Activated B cell treated with CpG ODN at 0.5 μM for 24 hours (primary cell): ENCODE data around the gene ASTN2. TPM values are rescaled to one million over a fixed set of nuclear protein-coding genes. Genes with fewer than 3 reads are reported as not detected.

ENCODE experiments used
- ATAC-seq: fragments of 200-7000 bp; cut with Tn5 transposase; one replicate; pipeline ENCODE4 v1.10.0; 2021; ENCODE audit warnings: low read depth, mild to moderate bottlenecking, moderate library complexity
- CTCF ChIA-PET: fragments of 350-600 bp; sonication (Branson Sonifier 250); formaldehyde crosslinking; loops from one replicate; lab custom pipeline; 2021; ENCODE audit warnings: antibody characterized with exemption; lab: Charles Lee
- POLR2A ChIA-PET: fragments of 350-600 bp; sonication (Branson Sonifier 250); formaldehyde crosslinking; loops from one replicate; lab custom pipeline; 2021; ENCODE audit warnings: antibody characterized with exemption; lab: Charles Lee
- DNase-seq: peaks from one replicate; pipeline ENCODE4 v3.0.0; 2022
- H3K27ac Mint-ChIP-seq: one replicate; pipeline ENCODE4 v1.8.0; 2020; ENCODE audit warnings: mixed read lengths
- H3K27me3 Mint-ChIP-seq: one replicate; pipeline ENCODE4 v1.8.0; 2021; ENCODE audit warnings: mixed read lengths
- H3K36me3 Mint-ChIP-seq: one replicate; pipeline ENCODE4 v1.8.0; 2021; ENCODE audit warnings: low read depth, mixed read lengths
- H3K4me1 Mint-ChIP-seq: one replicate; pipeline ENCODE4 v1.8.0; 2021; ENCODE audit warnings: mixed read lengths
- H3K4me3 Mint-ChIP-seq: one replicate; pipeline ENCODE4 v1.8.0; 2020; ENCODE audit warnings: mild to moderate bottlenecking, mixed read lengths
- H3K9me3 Mint-ChIP-seq: one replicate; pipeline ENCODE4 v1.8.0; 2020; ENCODE audit warnings: mixed read lengths
- intact Hi-C: fragments of 100-400 bp; cut with micrococcal nuclease; formaldehyde crosslinking; loops from one replicate; pipeline ENCODE4 v1.15.1; 2024
- total RNA-seq: library from RNA; stranded (reverse); gene quantifications from 2 replicates; pipeline ENCODE4 v1.2.3, GENCODE V29; 2022
- TF ChIP-seq, protein P1 (sequence below): fragments of 200-600 bp; IDR thresholded peaks from one replicate; pipeline ENCODE4 v1.8.0; 2022; ENCODE audit warnings: antibody characterized with exemption, mild to moderate bottlenecking

The ASTN2 gene
- total RNA-seq, 1 donor from 2014 or later: 2.3 TPM

- Mint-ChIP-seq H3K36me3 (no peaks in the 10 kb centered on the region), H3K4me1 (no peaks in the 10 kb centered on the region), H3K27ac (no peak overlapping the region), H3K9me3 (no peaks in the 10 kb centered on the region), H3K4me3 (no peak overlapping the region), H3K27me3 (no peaks in the 10 kb centered on the region)
- POLR2A ChIA-PET: no interaction called here
- DNase-seq (no peak), ATAC-seq (no peak)
- CTCF ChIA-PET: no interaction called here
- TF ChIP-seq, protein P1, sequence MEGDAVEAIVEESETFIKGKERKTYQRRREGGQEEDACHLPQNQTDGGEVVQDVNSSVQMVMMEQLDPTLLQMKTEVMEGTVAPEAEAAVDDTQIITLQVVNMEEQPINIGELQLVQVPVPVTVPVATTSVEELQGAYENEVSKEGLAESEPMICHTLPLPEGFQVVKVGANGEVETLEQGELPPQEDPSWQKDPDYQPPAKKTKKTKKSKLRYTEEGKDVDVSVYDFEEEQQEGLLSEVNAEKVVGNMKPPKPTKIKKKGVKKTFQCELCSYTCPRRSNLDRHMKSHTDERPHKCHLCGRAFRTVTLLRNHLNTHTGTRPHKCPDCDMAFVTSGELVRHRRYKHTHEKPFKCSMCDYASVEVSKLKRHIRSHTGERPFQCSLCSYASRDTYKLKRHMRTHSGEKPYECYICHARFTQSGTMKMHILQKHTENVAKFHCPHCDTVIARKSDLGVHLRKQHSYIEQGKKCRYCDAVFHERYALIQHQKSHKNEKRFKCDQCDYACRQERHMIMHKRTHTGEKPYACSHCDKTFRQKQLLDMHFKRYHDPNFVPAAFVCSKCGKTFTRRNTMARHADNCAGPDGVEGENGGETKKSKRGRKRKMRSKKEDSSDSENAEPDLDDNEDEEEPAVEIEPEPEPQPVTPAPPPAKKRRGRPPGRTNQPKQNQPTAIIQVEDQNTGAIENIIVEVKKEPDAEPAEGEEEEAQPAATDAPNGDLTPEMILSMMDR: no peak
- intact Hi-C loops: no loop called here
These were observed 136.8 kb downstream of the ASTN2 start for GRCh38 chr9:117278020-117278419.

DNA sequence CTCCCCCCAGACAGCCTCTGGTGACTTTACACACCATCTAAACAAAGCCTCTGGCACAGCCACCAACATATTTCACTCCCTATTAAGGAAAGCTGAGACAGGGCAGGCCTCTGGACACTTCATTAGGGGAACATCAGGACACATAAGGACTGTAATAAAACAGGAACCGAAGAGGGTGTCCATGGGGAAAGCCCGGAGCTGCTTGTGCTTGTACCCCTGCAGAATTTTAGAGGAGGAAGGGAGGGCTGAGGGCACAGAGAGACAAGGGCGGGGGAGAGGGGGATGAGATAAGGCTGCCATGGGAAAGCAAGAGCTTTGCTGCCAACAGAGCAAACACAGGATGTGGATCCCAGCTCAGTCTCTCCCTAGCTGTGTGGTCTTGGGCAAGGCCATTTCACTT, 138.4 kb downstream of the ASTN2 start:
- DNase-seq: no peak
- Mint-ChIP-seq H3K27me3 (no peaks in the 10 kb centered on the region), H3K4me1 (no peaks in the 10 kb centered on the region), H3K4me3 (no peak overlapping the region), H3K27ac (no peak overlapping the region), H3K36me3 (no peaks in the 10 kb centered on the region), H3K9me3 (no peaks in the 10 kb centered on the region)
- ChIA-PET POLR2A (no interaction called here), CTCF (no interaction called here)
- intact Hi-C loops: no loop called here
- TF ChIP-seq, protein P1: no peak
- ATAC-seq: no peak

- H3K9me3 Mint-ChIP-seq: no peaks in the 10 kb centered on the region
- no peaks in the 10 kb centered on the region for H3K27me3 Mint-ChIP-seq
- H3K4me1 Mint-ChIP-seq: no peaks in the 10 kb centered on the region
- H3K36me3 Mint-ChIP-seq: no peaks in the 10 kb centered on the region
- no peak overlapping the region for H3K27ac Mint-ChIP-seq
- ChIA-PET POLR2A (no interaction called here), CTCF (no interaction called here)
- H3K4me3 Mint-ChIP-seq: no peak overlapping the region
- ATAC-seq (no peak), DNase-seq (no peak)
- TF ChIP-seq, protein P1: no peak
- intact Hi-C loops: no loop called here
These were observed 141.2 kb downstream of the ASTN2 start for GRCh38 chr9:117273612-117274011.

DNA sequence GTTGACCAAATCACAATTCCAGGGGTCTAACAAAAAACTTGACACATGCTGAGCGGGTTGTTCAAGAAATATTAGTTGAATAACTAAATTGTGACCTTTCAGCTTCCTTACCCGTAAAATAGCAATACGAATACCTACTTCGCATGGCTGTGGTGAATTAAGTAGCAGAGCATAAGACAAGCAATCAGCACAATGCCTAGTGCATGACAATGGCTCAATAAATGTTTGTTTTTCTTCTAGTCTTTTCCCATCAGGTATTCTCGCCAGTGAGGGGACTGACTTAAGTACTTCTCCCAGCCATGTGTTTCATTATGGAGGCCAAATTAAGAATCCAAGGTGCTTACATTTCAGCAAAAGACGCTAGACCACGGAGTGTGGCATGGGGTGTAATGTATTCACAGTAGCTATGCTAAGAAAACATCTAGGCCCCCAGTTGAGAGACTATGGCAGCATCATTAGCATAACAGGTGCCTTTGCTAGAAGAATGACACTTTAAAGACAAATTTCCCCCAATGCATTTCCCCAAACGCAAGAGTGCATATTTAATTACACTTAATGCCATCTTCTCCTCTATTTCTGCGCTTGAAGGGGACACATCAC, 145.9 kb downstream of the ASTN2 start:
- ChIA-PET POLR2A (no interaction called here), CTCF (no interaction called here)
- H3K4me1 Mint-ChIP-seq: no peaks in the 10 kb centered on the region
- H3K27me3 Mint-ChIP-seq: no peaks in the 10 kb centered on the region
- DNase-seq (no peak), ATAC-seq (no peak)
- H3K27ac Mint-ChIP-seq: no peak overlapping the region
- H3K9me3 Mint-ChIP-seq: no peaks in the 10 kb centered on the region
- intact Hi-C loops: no loop called here
- TF ChIP-seq, protein P1: no peak
- H3K4me3 Mint-ChIP-seq: no peak overlapping the region
- no peaks in the 10 kb centered on the region for H3K36me3 Mint-ChIP-seq

GRCh38 chr9:117266855-117267497, 147.9 kb downstream of the ASTN2 start:
- Mint-ChIP-seq H3K4me3 (no peak overlapping the region), H3K36me3 (no peaks in the 10 kb centered on the region), H3K27ac (no peak overlapping the region), H3K4me1 (no peaks in the 10 kb centered on the region), H3K9me3 (no peaks in the 10 kb centered on the region), H3K27me3 (no peaks in the 10 kb centered on the region)
- no peak for DNase-seq
- POLR2A ChIA-PET: no interaction called here
- TF ChIP-seq, protein P1: no peak
- intact Hi-C loops: no loop called here
- CTCF ChIA-PET: no interaction called here
- ATAC-seq: no peak
